ENCODE measurements around the gene GRIK5.
A peak's percentile ranks its signal among the peaks of the same experiment; 100 is the strongest.

The GRIK5 gene

GRCh38 chr19:42076380-42076944 is 6.5 kb upstream of the GRIK5 start:
- DNase-seq (ENCODE audit: low read depth), result no peak

GRCh38 chr19:42075616-42076379 is 5.8 kb upstream of the GRIK5 start, which contains the start of gene ZNF574:
Gene ZNF574, plus strand, starts transcription at chr19:42076166. Its CDS starts 2,441 bp downstream, at chr19:42078607.
- DNase-seq (ENCODE audit: low read depth), result peak; percentile 100

- no peak for DNase-seq (ENCODE audit: low read depth)
Observed at GRCh38 chr19:42075364-42075615, 5.3 kb upstream of the GRIK5 start.

DNA sequence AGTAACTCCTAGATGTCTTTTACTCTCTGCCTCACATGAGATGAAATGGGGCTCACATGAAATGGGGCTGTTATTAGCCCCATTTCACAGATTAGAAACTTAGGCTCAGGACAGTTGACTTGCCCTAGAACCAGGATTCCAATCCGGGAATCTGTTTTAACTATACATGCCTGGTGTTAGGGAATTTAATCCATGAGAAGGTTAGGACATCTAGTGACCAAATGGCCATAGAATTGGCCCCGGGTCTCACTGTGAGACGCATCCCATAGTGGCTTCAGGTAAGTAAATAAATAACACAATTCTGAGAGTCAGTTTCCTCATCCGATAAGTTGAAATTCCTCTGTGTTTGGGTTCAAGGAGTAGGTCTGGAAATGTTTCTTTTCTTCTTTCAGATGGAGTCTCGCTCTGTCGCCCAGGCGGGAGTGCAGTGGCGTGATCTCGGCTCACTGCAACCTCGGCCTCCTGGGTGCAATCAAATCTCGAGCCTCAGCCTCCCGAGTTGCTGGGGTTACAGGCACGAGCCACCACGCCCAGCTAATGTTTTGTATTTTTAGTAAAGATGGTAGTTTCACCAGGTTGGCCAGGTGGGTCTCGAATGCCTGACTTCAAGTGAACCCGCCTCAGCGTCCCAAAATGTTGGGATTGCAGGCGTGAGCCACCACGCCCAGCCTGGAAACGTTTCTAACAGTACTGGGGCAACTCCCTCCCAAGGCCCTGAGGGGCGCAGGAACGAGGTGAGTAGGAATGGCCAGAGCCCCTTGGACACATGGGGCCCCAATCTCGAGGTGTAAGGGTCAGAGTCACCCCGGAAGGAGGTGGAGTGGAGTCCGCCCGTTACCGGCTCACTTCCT is 4.7 kb upstream of the GRIK5 start:
- no peak for DNase-seq (ENCODE audit: low read depth)

DNA sequence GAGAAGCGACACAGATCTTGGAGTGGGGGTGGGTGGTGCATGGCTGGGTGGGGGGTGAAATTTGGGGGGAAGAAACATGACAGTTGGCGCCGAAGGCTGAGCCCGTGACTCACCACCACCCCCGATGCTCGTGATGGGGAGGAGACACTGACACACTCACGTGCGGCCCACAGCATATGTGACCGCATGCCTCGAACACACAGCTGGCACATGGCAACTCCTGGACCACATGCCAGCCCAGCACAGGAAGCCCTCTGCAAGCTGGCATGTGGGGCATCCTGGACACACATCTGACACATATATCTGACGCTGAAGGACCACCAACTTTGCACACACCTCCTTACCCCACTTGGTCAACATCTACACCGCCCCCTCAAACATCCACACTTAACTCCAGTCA is 1.2 kb upstream of the GRIK5 start:
- DNase-seq (ENCODE audit: low read depth), result no peak

DNA sequence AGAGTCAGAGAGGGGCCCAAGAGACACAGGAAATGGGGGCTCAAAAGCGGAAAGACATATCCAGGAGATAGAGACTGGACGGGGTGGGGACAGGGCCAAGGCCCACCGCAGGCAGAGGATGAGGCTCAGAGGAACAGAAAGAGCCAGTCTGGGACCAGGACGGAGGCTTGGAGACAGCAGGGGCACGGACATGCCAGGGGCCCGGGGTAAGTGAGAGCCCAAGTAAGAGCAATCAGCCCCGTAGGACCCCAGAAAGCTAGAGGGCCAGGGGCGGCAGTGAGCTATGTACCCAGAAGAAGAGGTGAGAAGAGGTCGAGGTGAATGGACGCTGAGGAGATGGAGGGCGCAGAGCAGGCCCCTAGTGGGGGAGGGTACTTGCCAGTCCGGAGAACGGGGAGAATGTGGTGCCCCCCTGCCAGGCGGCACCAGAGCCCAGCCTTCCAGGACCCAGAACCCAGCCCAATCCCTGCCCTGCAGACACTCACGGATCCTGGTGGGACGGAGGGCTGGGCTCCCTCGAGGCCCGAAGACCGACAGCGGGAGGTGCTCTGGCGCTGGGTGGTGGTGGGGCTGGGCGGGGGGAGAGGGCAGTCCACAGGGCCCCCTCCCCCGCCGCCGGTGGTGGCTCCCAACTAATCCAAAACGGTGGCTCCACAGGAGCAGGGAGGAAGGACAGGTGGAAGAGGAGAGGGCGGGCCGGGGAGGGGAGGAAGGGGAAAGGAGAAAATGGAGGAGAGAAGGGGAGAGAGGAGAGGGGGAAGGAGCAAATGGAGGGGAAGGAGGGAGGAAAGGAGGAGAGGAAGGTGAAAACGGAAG is 1.0 kb downstream of the GRIK5 start:
- DNase-seq (ENCODE audit: low read depth), result no peak

GRCh38 chr19:42068361-42068755 is 1.6 kb downstream of the GRIK5 start:
- DNase-seq (ENCODE audit: low read depth), result no peak

DNA sequence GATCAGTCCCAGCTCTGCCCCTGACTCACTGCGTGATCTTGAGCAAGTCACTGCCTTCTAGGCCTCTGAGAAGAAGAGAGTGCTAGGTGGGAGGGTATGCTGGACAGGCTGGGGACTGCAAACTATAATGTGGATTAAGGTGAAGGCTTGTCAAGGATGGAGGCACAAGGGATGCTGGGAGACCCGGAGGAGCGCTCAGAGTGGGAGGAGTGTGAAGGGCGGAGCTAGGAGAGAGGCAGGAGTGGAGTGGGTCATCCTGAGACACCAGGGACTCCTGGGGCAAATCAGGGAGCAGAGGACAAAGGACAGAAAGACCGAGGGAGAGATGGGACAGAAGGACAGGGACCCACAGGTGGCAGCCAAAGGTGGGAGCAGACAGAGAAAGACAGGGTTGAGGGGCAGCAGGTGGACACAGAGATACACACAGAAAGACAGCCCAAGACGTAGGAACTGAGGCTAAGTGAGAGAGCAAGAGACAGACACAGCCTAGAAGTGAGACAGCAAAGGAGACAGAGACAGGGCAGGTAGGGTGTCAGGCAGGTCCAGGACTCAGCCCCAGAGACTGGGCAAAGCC is 2.6 kb downstream of the GRIK5 start:
- no peak for DNase-seq (ENCODE audit: low read depth)

DNA sequence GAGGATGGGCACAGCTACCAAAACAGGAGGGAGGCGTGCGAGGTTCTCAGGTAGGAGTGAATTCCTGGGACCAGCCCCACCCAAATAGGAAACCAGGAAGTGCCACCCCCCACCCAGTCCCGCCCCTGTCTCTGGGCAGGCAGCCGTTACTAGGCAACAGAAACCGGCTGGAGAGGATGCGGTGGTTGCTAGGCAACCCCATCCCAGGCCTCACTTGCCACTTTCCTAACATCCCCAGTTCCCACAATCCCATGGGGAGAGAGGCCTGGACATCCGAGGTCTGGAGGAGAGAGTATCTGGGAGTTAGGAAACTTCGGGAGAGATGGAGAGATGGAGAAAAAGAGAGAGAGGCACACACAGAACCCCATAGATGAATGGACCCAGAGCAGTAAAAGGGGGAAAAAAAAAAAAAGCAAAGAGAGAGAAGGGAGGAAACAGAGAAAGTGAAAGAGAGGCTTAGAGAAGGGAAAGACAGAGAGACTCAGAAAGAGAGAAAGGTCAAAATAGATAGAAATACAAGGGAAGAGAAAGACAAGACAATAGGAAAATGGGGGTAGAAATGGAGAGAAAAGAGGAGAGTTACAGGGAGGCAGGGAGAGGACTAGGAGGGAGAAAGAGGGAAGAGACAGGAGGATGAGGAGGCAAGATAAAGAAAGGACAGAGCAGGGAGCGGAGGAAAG is 3.8 kb downstream of the GRIK5 start:
- peak; percentile 53 for DNase-seq (ENCODE audit: low read depth)

DNA sequence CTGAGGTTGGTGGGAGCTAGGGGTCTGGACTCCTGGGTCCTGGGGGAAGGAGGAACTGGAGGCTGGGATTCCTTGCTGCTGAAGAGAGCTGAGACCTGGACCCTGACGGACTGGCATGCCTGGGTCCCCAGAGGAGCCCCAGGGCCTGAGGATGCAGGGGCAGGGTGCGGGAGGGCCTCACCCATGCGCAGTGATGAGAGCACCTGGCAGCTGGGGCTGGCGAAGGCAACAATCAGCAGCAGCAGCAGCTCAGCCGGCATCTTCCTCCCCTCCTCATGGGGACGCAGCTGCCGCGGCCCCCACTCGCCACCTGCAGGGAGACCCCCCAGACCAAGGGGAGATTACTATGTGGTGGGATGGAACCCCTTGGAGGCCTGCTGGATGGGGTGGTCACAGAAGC is 4.5 kb downstream of the GRIK5 start:
- no peak for DNase-seq (ENCODE audit: low read depth)

DNA sequence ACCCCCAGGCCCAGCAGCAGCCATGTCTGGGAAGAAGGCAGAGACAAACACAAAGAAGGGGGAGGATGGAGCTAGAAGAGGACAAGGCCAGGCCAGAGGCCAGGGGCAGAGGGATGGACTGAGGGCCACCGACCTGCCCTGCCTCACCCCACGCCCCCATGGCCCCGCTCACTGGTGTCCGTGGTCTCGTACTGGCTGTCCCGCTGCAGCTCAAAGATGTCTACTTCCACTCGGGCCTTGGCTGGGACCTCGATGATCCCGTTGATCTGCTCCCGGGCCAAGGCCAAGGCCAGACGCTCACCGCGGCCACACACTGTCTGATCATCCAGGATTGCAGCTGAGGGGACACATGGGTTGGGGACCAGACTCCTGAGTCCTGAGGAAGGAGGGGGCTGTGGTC is 5.0 kb downstream of the GRIK5 start:
- DNase-seq (ENCODE audit: low read depth), result no peak

GRCh38 chr19:42064432-42064831 is 5.6 kb downstream of the GRIK5 start:
- DNase-seq (ENCODE audit: low read depth), result no peak

GRCh38 chr19:42062381-42062780 is 7.6 kb downstream of the GRIK5 start:
- no peak for DNase-seq (ENCODE audit: low read depth)

- DNase-seq (ENCODE audit: low read depth), result no peak
Observed at GRCh38 chr19:42060117-42060516, 9.9 kb downstream of the GRIK5 start.

- DNase-seq (ENCODE audit: low read depth), result no peak
Observed at GRCh38 chr19:42059196-42059595, 10.8 kb downstream of the GRIK5 start.

DNA sequence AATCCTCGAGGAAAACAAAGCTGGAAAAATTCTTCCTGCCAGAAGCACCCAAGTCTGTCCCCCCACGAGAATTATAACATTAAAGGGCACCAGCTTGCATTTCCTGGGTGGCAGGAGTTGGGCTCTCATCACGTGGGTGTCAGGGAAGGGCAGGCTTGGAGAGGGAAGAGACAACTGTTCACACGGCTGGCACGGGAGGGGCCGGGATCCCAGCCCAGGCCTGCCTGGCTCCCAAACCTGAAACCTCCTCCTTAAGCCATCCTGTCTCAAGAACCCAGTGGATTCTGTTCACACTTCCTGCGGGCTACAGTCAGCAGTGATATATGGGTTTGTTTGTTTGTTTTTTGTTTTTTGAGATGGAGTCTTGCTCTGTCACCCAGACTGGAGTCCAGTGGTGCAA is 12.2 kb downstream of the GRIK5 start:
- DNase-seq (ENCODE audit: low read depth), result no peak

GRCh38 chr19:42054205-42054604 is 15.8 kb downstream of the GRIK5 start:
- DNase-seq (ENCODE audit: low read depth), result no peak

DNA sequence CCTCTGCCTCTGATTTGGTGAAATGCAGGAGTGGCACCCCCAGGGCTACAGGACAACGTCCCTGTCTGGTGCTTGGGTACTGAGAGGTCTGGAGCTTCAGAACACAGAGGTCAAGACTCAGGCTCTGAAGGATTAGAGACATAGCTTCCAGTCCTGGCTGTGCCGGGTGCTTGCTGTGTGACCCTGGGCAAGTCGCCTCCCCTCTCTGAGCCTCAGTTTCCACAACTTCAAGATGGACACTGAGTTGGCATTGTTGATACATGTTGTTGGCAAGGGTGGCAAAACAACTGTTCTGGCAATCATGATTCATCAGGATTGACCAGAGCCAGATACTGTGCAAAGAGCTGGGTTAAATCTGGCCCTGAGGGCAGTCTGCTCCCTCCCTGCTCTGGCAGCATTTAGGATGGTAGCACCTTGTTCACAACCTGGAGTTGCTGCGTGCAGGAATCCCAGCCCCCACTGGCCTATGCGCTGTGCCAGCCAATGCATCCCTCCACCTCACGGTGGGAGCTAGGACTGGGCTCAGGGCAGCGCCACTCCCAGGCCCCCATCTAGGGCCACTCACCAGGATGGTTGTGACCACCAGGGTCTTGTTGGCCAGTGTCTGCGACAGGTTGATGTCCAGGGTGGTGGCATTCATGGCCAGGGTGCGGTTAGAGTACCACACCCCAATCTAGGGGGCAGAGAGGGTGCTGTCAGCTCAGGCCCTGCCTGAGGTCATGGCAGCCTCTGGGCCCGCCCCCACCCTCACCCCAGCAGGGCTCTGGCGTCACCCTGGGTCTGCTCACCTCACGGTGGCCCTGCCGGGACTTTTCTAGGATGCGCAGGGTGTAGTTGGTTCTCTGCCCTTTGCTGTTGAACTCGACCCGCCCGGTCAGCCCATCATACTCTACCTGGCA is 16.7 kb downstream of the GRIK5 start:
- no peak for DNase-seq (ENCODE audit: low read depth)

- DNase-seq (ENCODE audit: low read depth), result no peak
Observed at GRCh38 chr19:42052241-42052863, 17.7 kb downstream of the GRIK5 start.

Measured in EH (cell line).